ENCODE data around the gene PCYT1B.

GRCh38 chrX:24693453-24694202 is 46.5 kb upstream of the PCYT1B start, which contains the start of gene POLA1:
- TF ChIP-seq ZNF174 (tag by site-specific recombination; IDR thresholded peaks at IDR 0.05) (no peak), CTCF (tag by site-specific recombination; IDR thresholded peaks at IDR 0.05) (no peak), YY1 (tag by site-specific recombination; IDR thresholded peaks at IDR 0.05) (0 out of 2 replicates have a peak, but pooled peaks have one; percentile 44), PRDM4 (tag by site-specific recombination; IDR thresholded peaks at IDR 0.05) (peak; percentile 50; the same call in 1 of the 2 replicates), SCRT1 (tag by site-specific recombination; IDR thresholded peaks at IDR 0.05; ENCODE audit: borderline replicate concordance) (no peak)
